ENCODE results near the gene IPO11.

The IPO11 gene

DNA sequence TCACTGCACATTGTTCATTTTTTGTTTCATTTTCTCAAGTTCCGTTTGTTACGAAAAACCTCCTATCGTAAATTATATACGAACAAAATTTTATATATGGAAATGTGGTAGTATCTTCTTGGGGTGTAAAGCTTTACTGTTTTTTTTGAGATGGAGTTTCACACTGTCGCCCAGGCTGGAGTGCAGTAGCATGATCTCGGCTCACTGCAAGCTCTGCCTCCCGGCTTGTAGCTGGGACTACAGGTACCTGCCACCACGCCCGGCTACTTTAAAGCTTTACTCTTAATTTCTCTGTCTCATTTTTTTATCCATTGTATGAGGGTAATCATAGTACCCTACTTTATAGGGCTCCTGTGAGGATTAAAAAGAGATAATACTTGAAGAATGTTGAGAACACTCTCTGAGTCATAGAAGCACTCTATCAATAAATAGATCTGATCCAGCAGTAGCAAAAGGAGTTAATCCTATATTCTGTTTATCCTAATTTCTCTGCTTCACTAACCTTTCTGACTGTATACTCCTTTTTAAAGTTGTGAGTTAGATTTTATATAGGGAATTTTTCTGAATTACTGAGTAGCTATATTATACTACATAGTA lies 160.5 kb downstream of the IPO11 start:
- TF ChIP-seq, protein P1, sequence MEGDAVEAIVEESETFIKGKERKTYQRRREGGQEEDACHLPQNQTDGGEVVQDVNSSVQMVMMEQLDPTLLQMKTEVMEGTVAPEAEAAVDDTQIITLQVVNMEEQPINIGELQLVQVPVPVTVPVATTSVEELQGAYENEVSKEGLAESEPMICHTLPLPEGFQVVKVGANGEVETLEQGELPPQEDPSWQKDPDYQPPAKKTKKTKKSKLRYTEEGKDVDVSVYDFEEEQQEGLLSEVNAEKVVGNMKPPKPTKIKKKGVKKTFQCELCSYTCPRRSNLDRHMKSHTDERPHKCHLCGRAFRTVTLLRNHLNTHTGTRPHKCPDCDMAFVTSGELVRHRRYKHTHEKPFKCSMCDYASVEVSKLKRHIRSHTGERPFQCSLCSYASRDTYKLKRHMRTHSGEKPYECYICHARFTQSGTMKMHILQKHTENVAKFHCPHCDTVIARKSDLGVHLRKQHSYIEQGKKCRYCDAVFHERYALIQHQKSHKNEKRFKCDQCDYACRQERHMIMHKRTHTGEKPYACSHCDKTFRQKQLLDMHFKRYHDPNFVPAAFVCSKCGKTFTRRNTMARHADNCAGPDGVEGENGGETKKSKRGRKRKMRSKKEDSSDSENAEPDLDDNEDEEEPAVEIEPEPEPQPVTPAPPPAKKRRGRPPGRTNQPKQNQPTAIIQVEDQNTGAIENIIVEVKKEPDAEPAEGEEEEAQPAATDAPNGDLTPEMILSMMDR (IDR thresholded peaks at IDR 0.05; ENCODE audit: insufficient read depth, low read depth, low read length, missing control alignments), result no peak
- DNase-seq (ENCODE audit: low read depth), result no peak
- H3K4me3 ChIP-seq (ENCODE audit: low read length), result no peak overlapping the region

DNA sequence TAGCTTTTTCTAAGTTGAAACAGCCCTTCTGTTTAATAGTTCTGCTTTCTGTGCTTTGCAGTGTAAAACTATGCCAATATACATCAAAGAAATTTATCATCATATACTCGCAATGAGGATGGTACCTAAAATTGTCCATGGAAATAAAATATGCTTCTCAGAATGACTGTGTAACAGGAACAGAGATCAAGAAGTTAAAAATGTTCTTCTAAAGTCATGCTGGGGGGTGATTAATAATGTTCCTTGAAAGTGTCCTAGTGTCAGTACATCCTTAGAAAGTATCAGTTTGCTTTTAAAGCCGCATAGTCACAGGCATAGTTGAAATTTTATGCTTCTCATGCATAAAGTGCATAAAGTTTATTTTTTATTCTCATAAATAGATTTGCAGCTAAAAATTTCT lies 162.0 kb downstream of the IPO11 start:
- TF ChIP-seq, protein P1 (IDR thresholded peaks at IDR 0.05; ENCODE audit: insufficient read depth, low read depth, low read length, missing control alignments), result no peak
- no peak for DNase-seq (ENCODE audit: low read depth)
- no peak overlapping the region for H3K4me3 ChIP-seq (ENCODE audit: low read length)

DNA sequence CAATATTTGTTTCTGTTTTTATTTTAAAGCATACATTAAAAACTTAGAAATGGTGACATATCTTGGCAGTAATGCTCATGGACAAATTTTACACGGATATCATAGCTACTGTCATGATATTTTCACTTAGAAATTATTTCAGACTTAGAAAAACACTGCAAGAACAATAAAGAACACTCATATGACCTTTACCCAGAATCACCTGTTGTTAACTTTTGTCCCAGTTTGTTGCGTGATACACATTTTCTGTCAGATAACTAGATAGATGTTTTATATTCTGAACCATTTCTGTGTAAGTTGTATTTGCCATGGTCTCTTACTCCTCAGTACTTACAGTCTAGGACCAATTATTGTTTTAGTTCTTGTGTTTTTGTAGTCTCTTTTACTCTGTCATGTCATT lies 162.5 kb downstream of the IPO11 start:
- H3K4me3 ChIP-seq (ENCODE audit: low read length), result no peak overlapping the region
- TF ChIP-seq, protein P1 (IDR thresholded peaks at IDR 0.05; ENCODE audit: insufficient read depth, low read depth, low read length, missing control alignments), result no peak
- no peak for DNase-seq (ENCODE audit: low read depth)

DNA sequence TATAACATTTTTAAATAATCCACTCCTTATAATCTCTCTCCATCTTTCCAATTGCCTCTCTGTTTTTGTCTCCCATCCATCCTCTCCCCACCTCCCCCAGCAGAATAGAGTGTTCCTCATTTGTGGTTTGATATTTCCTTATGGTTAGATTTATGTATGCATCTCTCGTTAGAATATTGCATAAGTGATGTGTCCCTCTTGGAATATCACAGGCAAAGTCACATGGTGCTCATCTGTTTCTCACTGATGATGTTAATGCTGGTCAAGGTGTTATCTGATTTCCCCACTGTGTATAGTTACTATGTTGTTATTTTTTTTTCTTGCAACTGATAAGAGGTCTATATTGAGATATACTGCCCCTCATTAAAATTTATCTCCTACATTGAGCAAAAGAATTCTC lies 162.9 kb downstream of the IPO11 start:
- H3K4me3 ChIP-seq (ENCODE audit: low read length), result no peak overlapping the region
- no peak for DNase-seq (ENCODE audit: low read depth)
- TF ChIP-seq, protein P1 (IDR thresholded peaks at IDR 0.05; ENCODE audit: insufficient read depth, low read depth, low read length, missing control alignments), result no peak

DNA sequence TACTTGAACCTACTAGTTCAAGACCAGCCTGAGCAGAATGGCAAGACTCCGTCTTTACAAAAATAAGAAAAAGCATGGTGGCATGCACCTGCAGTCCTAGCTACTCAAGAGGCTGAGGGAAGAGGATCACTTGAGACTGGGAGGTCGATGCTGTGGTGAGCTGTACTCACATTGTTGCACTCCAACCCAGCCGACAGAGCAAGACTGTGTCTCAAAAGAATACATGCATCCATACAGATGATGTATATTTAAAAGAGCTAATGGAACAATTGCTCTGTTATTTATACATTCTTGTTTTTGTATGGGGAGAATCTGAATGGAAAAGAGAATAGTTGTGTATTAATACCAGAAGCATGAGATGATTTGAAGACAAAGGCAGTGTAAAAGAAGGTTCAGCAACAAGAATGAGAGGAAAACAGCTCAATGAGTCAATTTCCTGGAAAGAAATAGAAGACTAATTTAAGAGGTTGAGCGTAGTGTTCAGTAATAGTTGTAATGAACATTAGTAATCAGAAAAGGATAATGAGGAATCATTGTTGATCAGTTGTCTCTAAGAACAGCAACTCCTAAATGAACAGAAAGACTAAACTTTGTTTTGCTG lies 164.1 kb downstream of the IPO11 start:
- TF ChIP-seq, protein P1 (IDR thresholded peaks at IDR 0.05; ENCODE audit: insufficient read depth, low read depth, low read length, missing control alignments), result no peak

DNA sequence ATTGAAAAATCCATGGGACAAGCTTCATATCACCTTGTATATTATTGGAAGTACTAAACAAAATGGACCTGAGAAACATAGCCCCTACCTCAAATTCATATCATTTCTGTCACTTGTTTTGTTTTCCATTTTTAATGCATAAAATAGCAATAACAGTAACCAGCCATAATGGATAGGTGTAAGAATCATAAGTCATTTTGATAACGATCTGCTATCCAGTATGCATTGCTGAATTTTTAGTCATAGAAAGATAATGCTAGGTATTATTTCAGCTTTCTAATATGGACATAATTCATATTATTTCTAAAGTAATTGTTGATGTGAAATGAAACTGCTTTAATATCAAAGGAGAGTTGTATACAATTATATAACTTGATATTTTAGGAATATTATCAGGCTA lies 164.9 kb downstream of the IPO11 start:
- DNase-seq (ENCODE audit: low read depth), result no peak
- TF ChIP-seq, protein P1 (IDR thresholded peaks at IDR 0.05; ENCODE audit: insufficient read depth, low read depth, low read length, missing control alignments), result no peak
- H3K4me3 ChIP-seq (ENCODE audit: low read length), result no peak overlapping the region

More for the DNA sequence above, 164.1 kb downstream of the IPO11 start:
- DNase-seq (ENCODE audit: low read depth), result no peak
- H3K4me3 ChIP-seq (ENCODE audit: low read length), result no peak overlapping the region

DNA sequence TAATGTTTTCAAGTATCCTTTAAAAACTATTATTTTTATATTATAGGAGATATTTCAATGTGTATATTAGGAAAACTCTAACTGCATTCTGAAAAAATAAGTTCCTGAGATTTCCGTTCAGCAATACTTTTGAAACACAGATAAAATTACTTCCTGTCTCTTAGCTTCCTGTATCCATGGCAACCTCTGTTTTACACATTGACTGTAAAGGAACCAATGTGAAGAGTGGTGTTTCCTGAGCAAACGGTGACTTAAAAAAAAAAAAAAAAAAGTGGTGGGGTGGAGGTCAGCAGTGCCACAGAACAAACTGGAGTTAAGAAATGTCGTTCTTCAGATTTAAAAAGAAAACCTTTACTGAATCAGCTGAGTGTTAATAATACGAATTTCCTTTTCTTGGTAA lies 166.0 kb downstream of the IPO11 start, which contains the start of gene LRRC70:
Gene LRRC70 (plus strand): TSS at position 280 of the 400 bp plus-strand sequence. CDS start 620 bp downstream, outside the sequence.
- H3K4me3 ChIP-seq (ENCODE audit: low read length), result no peak within 1 kb of the TSS
- TF ChIP-seq, protein P1 (IDR thresholded peaks at IDR 0.05; ENCODE audit: insufficient read depth, low read depth, low read length, missing control alignments), result no peak
- DNase-seq (ENCODE audit: low read depth), result no peak

Measured in epithelial cell of esophagus (primary cell).